NCI-H2196 (cell line): ENCODE results near the gene TCF7L2.

Experiments used
- DNase-seq: peaks from one replicate; lab custom pipeline; 2025; ENCODE audit not compliant: unreplicated experiment; lab: John Stamatoyannopoulos, UW

TCF7L2 gene

GRCh38 chr10:112991888-112992491 is 41.9 kb downstream of the TCF7L2 start:
- DNase-seq, result no peak

- no peak for DNase-seq
Measured at GRCh38 chr10:112996462-112996861, 46.4 kb downstream of the TCF7L2 start.

- DNase-seq, result no peak
Measured at GRCh38 chr10:112999102-112999501, 49.1 kb downstream of the TCF7L2 start.

- no peak for DNase-seq
Measured at GRCh38 chr10:113000442-113000841, 50.4 kb downstream of the TCF7L2 start.

- DNase-seq, result no peak
Measured at GRCh38 chr10:113000876-113001598, 51.0 kb downstream of the TCF7L2 start.

- no peak for DNase-seq
Measured at GRCh38 chr10:113001599-113002448, 51.8 kb downstream of the TCF7L2 start.

GRCh38 chr10:113002449-113002777 is 52.4 kb downstream of the TCF7L2 start:
- DNase-seq, result no peak

GRCh38 chr10:113003052-113003451 is 53.0 kb downstream of the TCF7L2 start:
- DNase-seq, result no peak

- no peak for DNase-seq
Measured at GRCh38 chr10:113004069-113004618, 54.1 kb downstream of the TCF7L2 start.

- no peak for DNase-seq
Measured at GRCh38 chr10:113005380-113005779, 55.3 kb downstream of the TCF7L2 start.

GRCh38 chr10:113006656-113007342 is 56.8 kb downstream of the TCF7L2 start:
- no peak for DNase-seq

- no peak for DNase-seq
Measured at GRCh38 chr10:113007343-113007771, 57.3 kb downstream of the TCF7L2 start.

- DNase-seq, result no peak
Measured at GRCh38 chr10:113007821-113008220, 57.8 kb downstream of the TCF7L2 start.

- no peak for DNase-seq
Measured at GRCh38 chr10:113011592-113012374, 61.7 kb downstream of the TCF7L2 start.

GRCh38 chr10:113015201-113015600 is 65.2 kb downstream of the TCF7L2 start:
- no peak for DNase-seq

GRCh38 chr10:113017376-113017775 is 67.3 kb downstream of the TCF7L2 start:
- DNase-seq, result no peak

- no peak for DNase-seq
Measured at GRCh38 chr10:113018034-113018433, 68.0 kb downstream of the TCF7L2 start.

GRCh38 chr10:113019096-113019495 is 69.0 kb downstream of the TCF7L2 start:
- DNase-seq, result no peak

- peak; percentile 12 for DNase-seq
Measured at GRCh38 chr10:113019692-113020474, 69.8 kb downstream of the TCF7L2 start.

- DNase-seq, result no peak
Measured at GRCh38 chr10:113020475-113020753, 70.4 kb downstream of the TCF7L2 start.
